GM12872 (cell line): ENCODE data around the gene NECAB2.
A peak's percentile ranks its signal among the peaks of the same experiment; 100 is the strongest.

Experiments used
- TF ChIP-seq, protein P1 (sequence below): IDR thresholded peaks from 3 replicates; pipeline ENCODE4 v1.5.1; 2011; ENCODE audit warnings: low read depth, mild to moderate bottlenecking, low read length, moderate library complexity; ENCODE audit not compliant: insufficient read depth

The NECAB2 gene

DNA sequence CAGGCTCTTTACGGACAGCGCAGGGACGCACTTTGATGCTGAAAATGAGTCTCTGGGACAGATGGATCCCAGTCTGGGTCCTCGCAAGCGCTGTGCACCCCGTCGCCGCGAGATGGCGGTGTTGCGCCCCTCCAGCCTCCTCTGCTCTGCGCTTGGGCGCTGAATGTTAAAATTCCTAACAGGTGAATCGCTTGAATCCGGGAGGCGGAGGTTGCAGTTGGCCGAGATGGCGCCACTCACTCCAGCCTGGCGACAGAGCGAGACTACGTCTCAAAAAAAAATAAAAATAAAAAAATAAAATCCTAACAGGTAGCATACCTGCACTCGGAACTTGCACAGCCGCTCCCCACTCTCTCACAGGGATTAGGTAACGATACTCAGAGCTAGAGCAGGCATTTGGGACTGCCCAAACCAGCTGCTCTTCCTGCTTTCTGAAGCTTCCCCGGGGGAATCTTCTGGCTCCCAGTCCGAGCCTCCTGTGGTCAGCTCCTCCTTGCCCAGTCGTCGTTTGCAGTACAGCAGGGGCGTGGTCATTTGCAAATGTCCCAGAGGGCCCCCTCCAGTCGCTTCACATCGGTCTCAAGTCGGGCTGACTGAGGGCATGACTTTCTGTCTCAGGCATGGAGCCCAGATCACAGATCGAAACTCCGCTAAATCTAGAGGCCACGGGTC, 41.2 kb upstream of the NECAB2 start:
- TF ChIP-seq, protein P1, sequence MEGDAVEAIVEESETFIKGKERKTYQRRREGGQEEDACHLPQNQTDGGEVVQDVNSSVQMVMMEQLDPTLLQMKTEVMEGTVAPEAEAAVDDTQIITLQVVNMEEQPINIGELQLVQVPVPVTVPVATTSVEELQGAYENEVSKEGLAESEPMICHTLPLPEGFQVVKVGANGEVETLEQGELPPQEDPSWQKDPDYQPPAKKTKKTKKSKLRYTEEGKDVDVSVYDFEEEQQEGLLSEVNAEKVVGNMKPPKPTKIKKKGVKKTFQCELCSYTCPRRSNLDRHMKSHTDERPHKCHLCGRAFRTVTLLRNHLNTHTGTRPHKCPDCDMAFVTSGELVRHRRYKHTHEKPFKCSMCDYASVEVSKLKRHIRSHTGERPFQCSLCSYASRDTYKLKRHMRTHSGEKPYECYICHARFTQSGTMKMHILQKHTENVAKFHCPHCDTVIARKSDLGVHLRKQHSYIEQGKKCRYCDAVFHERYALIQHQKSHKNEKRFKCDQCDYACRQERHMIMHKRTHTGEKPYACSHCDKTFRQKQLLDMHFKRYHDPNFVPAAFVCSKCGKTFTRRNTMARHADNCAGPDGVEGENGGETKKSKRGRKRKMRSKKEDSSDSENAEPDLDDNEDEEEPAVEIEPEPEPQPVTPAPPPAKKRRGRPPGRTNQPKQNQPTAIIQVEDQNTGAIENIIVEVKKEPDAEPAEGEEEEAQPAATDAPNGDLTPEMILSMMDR, result peak; percentile 98

DNA sequence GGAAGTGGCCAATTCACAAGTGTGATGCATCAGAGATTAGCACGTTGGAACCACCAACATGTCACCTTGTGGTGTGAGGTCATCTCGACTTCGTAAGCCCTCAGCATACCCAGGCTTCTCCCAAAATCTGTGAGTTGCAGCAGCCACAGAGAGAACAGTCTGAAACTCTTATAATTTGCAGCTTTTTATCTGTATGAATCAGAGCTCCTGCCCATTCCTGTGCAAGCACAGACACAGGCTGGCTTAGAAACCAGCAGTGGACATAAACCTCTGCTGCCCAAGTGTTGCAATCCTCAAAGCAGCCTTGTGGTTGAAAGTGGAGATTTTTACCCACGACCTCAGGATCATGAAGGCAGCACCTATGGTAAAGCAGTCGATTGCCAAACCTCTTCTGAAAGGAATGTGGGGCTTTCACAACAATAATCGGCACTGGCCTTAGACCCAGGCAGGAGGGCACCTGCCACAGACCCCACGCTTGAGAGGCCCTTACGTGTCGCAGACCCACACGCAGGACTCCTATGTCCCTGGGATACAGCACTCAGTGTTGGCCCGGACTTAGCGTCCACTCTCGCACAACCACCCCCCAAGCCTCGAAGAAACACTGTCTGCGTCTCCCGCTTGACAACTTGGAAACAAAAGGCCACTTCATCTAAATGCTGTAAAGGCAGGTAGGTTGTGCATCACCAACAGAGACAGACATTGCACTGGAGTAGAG, 39.5 kb upstream of the NECAB2 start:
- TF ChIP-seq, protein P1, result no peak

DNA sequence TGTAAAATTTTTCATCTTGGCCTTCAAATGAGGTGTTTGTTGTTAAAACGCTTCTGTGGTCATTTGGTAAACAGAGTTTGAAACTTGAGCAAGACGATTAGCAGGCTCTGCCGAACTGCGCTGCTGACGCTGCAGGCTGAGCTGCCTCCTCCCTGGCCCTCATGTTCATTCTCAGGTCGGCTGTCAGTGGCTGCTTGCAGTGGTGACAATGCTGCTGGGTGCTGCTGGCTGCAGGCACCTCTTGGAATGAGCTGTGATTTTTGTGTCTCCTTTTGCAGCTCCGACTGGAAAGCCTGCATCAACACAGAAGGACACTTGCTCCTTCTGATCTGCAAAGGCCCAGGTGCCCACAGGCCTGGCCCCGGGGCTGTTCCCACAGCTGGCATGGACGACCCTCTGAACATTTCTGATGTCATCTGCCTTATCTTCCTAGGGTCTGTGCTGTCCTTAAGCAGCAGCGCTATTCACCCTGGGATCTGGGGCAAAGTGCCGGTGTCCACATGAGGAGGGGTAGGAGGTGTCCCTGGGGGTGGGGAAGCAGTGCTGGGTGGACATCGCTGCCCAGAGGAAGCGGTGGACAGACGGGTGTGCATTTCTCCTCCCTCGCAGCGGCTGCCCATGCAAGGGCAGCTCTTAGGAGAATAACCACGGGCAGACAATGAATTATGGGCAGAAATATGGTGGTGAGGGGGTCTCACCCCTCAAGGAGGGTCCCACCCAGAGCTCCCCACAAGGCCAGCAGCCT, 38.1 kb upstream of the NECAB2 start:
- TF ChIP-seq, protein P1, result no peak

DNA sequence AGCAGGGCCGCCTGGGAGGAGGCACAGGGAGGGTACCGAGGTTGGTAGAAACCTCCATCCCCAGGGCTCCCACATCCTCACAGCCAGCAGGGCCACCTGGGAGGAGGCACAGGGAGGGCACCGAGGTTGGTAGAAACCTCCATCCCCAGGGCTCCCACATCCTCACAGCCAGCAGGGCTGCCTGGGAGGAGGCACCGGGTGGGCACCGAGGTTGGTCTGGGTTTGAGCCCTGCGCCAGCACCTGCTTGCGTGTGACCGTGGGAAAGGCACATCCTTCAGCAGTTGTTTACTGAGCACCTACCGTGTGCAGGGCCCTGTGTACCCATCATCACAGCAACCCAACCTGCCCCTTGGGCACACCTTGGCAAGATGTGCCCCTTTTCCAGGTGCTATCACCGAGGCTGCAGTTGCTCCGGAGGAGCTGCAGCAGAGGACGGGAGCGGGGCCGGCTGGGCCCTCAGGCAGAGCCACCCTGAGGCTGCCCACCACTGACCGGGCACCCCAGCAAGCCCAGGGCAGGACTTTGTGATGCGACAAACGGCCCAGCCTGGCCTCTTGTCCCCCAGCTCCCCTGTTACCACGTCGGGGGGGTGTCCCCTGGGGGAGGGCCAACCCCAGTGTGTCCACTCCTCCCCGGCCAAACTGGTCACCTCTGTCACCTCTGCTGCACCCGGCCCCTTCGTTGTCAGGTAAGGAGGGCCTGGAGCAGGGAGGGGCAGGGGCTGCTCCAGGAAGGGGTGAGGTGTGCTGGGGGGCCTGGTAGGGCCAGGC, 37.1 kb upstream of the NECAB2 start:
- TF ChIP-seq, protein P1, result no peak

DNA sequence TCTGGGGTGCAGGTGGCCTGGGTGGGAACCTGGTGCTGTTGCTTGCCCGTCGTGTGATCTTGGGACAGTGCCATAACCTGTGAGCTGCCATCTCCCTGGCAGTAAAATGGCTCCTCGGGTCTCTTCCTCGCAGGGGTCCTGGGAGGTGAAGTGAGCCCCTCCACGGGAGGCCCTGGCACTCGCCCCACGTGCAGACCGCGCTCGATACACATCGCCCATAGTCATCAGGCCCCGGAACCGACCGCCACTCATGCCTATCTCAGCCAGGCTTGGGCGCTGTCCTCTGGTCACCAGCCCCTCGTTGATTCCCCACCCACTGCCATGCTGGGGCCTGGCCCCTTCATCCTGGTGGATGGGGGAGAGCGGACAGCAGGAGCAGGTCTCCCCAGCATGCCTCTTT, 36.5 kb upstream of the NECAB2 start:
- TF ChIP-seq, protein P1, result no peak

DNA sequence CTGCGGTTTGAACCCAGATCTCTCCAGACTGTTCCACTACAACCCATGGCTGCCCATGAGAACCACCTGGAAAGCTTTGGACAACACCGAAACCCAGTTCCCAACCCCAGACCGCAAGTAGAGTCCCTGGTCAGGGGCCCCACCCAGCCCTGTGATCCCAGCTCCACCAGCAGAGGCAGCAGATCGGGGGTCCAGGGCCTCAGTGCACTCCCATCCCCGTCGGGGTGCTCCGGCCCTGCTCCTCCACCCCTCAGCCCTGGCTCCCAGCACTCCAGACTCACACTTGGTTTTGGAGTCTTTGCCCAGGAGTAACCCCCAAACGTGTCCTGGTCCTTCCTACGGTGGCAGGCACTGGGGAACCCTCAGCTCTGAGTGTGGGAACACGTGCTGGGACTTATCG, 35.7 kb upstream of the NECAB2 start:
- TF ChIP-seq, protein P1, result no peak
